Thyroid gland (tissue), 4 donors: ENCODE measurements around the gene MAP1LC3C. TPM values are rescaled to one million over a fixed set of nuclear protein-coding genes. Genes with fewer than 3 reads are reported as not detected.

ENCODE experiments used
- DNase-seq, 2 donors: peaks; one replicate each; pipeline ENCODE4 v3.0.0-alpha.2; 2019
- H3K27ac ChIP-seq, 3 donors: fragments of 200-600 bp; sonication (generic); 1 replicate in 2 of 3; 2 replicates in 1 of 3; pipeline ENCODE4 v1.5.1; 2016 to 2019; ENCODE audit warnings: mild to moderate bottlenecking in 1 of 3, moderate library complexity in 1 of 3
- H3K27me3 ChIP-seq: fragments of 200-600 bp; sonication (generic); one replicate; pipeline ENCODE4 v1.5.1; 2019
- H3K36me3 ChIP-seq, 2 donors: fragments of 200-600 bp; sonication (generic); one replicate each; pipeline ENCODE4 v1.5.1; 2016 to 2019
- H3K4me1 ChIP-seq, 2 donors: fragments of 200-600 bp; sonication (generic); one replicate each; pipeline ENCODE4 v1.5.1; 2017 to 2019
- H3K4me3 ChIP-seq, 3 donors: fragments of 200-600 bp; sonication (generic); replicated peaks in 1 of 3; 1 replicate in 2 of 3; 2 replicates in 1 of 3; pipeline ENCODE4 v1.5.1; 2016; ENCODE audit warnings: mild to moderate bottlenecking in 1 of 3
- H3K9me3 ChIP-seq: fragments of 200-600 bp; sonication (generic); one replicate; pipeline ENCODE4 v1.5.1; 2017
- CTCF ChIP-seq, 6 experiments: fragments of 200-600 bp in 3 of 6; fragments of 450-650 bp in 3 of 6; sonication (generic) in 3 of 6; IDR thresholded peaks; one replicate each; pipeline ENCODE4 v1.5.1; 2016 to 2019; ENCODE audit warnings: antibody characterized with exemption in 6 of 6, mild to moderate bottlenecking in 2 of 6, inconsistent platforms in 1 of 6, moderate library complexity in 1 of 6
- POLR2A ChIP-seq, 2 donors: fragments of 450-650 bp; IDR thresholded peaks; one replicate each; pipeline ENCODE4 v1.6.1; 2017; ENCODE audit warnings: antibody characterized with exemption in 2 of 2, mild to moderate bottlenecking in 2 of 2, moderate library complexity in 1 of 2
- WGBS, 2 donors: methylation state at CpG; one replicate each; pipeline ENCODE4 v1.1.5; 2017; 5-methylcytosine and 5-hydroxymethylcytosine counted together
- intact Hi-C: fragments of 100-400 bp; cut with DNase I; formaldehyde crosslinking; loops from one replicate; pipeline ENCODE4 v1.15.1; 2023
- total RNA-seq, 4 donors: library from RNA; depleted of rRNA; stranded (reverse); fragments of >200 nt; gene quantifications; one replicate each; pipeline ENCODE4 v1.2.3, GENCODE V29; 2016

MAP1LC3C gene
- total RNA-seq, 4 donors from 2014 or later, result 1.6 to 14.7 (median 3.8) TPM

GRCh38 chr1:241963722-241964121 is 35.2 kb downstream of the MAP1LC3C start:
- Histone ChIP-seq H3K4me1 (no peaks in the 10 kb centered on the region), H3K27ac (no peak overlapping the region), H3K4me3 (no peak overlapping the region), H3K27me3 (no peaks in the 10 kb centered on the region), H3K36me3 (no peaks in the 10 kb centered on the region), H3K9me3 (no peaks in the 10 kb centered on the region)
- no peak for DNase-seq
- TF ChIP-seq POLR2A (IDR thresholded peaks at IDR 0.05), result no peak
- TF ChIP-seq CTCF (IDR thresholded peaks at IDR 0.05), result no peak
- intact Hi-C loops, result no loop called here

GRCh38 chr1:241962153-241962552 is 36.7 kb downstream of the MAP1LC3C start:
- Histone ChIP-seq H3K36me3 (no peaks in the 10 kb centered on the region), H3K27ac (no peak overlapping the region), H3K4me3 (no peak overlapping the region), H3K27me3 (no peaks in the 10 kb centered on the region), H3K4me1 (no peaks in the 10 kb centered on the region), H3K9me3 (no peaks in the 10 kb centered on the region)
- intact Hi-C loops, result no loop called here
- TF ChIP-seq POLR2A (IDR thresholded peaks at IDR 0.05), result no peak
- no peak for DNase-seq
- 59 to 62% methylated on average over 2 of the region's 2 CpGs for WGBS, 2 donors

- H3K27me3 ChIP-seq, result no peaks in the 10 kb centered on the region
- H3K4me1 ChIP-seq, result no peaks in the 10 kb centered on the region
- TF ChIP-seq CTCF (IDR thresholded peaks at IDR 0.05), result no peak
- no peak for TF ChIP-seq POLR2A (IDR thresholded peaks at IDR 0.05)
- WGBS, 2 donors, result 89 to 95% methylated on average over 17 to 30 of the region's 33 CpGs
- H3K9me3 ChIP-seq, result no peaks in the 10 kb centered on the region
- intact Hi-C loops, result no loop called here
- H3K36me3 ChIP-seq, result no peaks in the 10 kb centered on the region
- H3K4me3 ChIP-seq, result no peak within 1 kb of the TSS
- no peak for DNase-seq
- no peak within 1 kb of the TSS for H3K27ac ChIP-seq
These were observed 41.0 kb downstream of the MAP1LC3C start, which contains the start of gene BECN2 for GRCh38 chr1:241957692-241958494. Gene BECN2, plus strand, starts transcription at chr1:241957767. Its CDS starts 0 bp downstream, at chr1:241957767.

GRCh38 chr1:241950390-241950789 is 48.5 kb downstream of the MAP1LC3C start:
- H3K36me3 ChIP-seq, result no peaks in the 10 kb centered on the region
- no peaks in the 10 kb centered on the region for H3K9me3 ChIP-seq
- intact Hi-C loops, result no loop called here
- no peak overlapping the region for H3K4me3 ChIP-seq
- DNase-seq, result no peak
- no peak for TF ChIP-seq CTCF (IDR thresholded peaks at IDR 0.05)
- TF ChIP-seq POLR2A (IDR thresholded peaks at IDR 0.05), result no peak
- WGBS, 2 donors, result 66 to 75% methylated on average over 5 of the region's 5 CpGs
- no peak overlapping the region for H3K27ac ChIP-seq
- no peaks in the 10 kb centered on the region for H3K27me3 ChIP-seq
- no peaks in the 10 kb centered on the region for H3K4me1 ChIP-seq

- intact Hi-C loops, result no loop called here
- WGBS, 2 donors, result 61 to 73% methylated on average over 6 of the region's 6 CpGs
- H3K9me3 ChIP-seq, result no peaks in the 10 kb centered on the region
These were observed 51.5 kb downstream of the MAP1LC3C start for GRCh38 chr1:241947354-241947753.

More at GRCh38 chr1:241947354-241947753, 51.5 kb downstream of the MAP1LC3C start:
- no peaks in the 10 kb centered on the region for H3K36me3 ChIP-seq
- no peaks in the 10 kb centered on the region for H3K4me1 ChIP-seq
- H3K27me3 ChIP-seq, result no peaks in the 10 kb centered on the region
- H3K27ac ChIP-seq, result no peak overlapping the region
- TF ChIP-seq CTCF (IDR thresholded peaks at IDR 0.05), result no peak
- no peak for TF ChIP-seq POLR2A (IDR thresholded peaks at IDR 0.05)
- no peak for DNase-seq
- no peak overlapping the region for H3K4me3 ChIP-seq

Other genes with a start within 250 kb of the MAP1LC3C start
- gene EXO1, start 150.9 kb downstream of the MAP1LC3C start, total RNA-seq, result 1 to 10 TPM in 1 of 4 donors, under 1 TPM in 2, not detected in 1; 0.94 to 8.2 (median 0.98) TPM
- gene BECN2, start 41.3 kb downstream of the MAP1LC3C start, total RNA-seq, result not detected